WERI-Rb-1 (cell line): ENCODE results near the gene MMRN1.

Experiments
- DNase-seq: peaks from one replicate; pipeline ENCODE4 v3.0.0-alpha.2; 2020
- H3K27ac ChIP-seq: fragments of 250-450 bp; sonication (Bioruptor Pico); 2 replicates; pipeline ENCODE4 v1.5.1; 2020; ENCODE audit warnings: mild to moderate bottlenecking, moderate library complexity
- H3K27me3 ChIP-seq: fragments of 250-450 bp; sonication (Bioruptor Pico); 2 replicates; pipeline ENCODE4 v1.5.1; 2021; ENCODE audit warnings: mild to moderate bottlenecking, low read depth, moderate library complexity; ENCODE audit not compliant: insufficient read depth, severe bottlenecking
- H3K36me3 ChIP-seq: fragments of 250-450 bp; sonication (Bioruptor Pico); 2 replicates; pipeline ENCODE4 v1.5.1; 2020; ENCODE audit warnings: mild to moderate bottlenecking, moderate library complexity
- H3K4me3 ChIP-seq: 2 replicates; pipeline ENCODE4 v1.5.1; 2011; ENCODE audit warnings: low read depth, mild to moderate bottlenecking, control low read depth, low read length
- H3K9me3 ChIP-seq: fragments of 250-450 bp; sonication (Bioruptor Pico); 2 replicates; pipeline ENCODE4 v1.5.1; 2021; ENCODE audit warnings: mild to moderate bottlenecking, moderate library complexity; ENCODE audit not compliant: severe bottlenecking
- TF ChIP-seq, protein P1 (sequence below): IDR thresholded peaks from 2 replicates; pipeline ENCODE4 v1.5.1; 2011; ENCODE audit warnings: low read depth, mild to moderate bottlenecking, control low read depth, inconsistent platforms, low read length

MMRN1 gene

DNA sequence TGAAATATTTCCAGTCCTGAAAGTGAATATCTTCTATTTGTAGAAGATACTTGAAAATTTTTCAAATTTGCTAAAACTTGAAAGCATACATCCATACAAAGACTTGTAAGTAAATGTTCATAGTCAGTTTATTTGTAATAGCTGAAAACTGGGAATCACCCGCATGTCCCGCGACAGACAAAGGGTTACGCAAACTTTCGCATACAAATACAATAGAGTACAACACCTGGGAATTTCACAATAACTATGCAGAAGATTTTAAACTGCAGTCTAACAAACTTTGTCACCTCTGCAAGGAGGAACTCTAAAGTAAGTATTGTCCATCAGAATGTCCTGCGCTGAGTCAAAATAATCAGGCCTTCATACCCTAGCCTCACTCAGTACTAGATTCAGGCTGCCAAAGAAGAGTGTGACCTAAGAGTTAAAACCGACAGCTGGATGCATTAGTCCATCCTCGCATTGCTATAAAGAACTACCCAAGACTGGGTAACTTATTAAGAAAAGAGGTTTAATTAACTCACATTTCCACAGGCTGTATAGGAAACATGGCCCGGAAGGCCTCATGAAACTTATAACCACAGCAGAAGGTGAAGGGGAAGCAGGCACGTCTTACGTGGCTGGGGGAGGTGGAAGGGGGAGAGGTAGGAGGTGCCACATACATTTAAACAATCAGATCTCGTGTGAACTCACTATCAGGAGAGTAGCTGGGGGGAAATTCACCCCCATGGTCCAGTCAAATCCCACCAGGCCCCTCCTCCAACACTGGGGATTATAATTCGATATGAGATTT is 60.4 kb downstream of the MMRN1 start:
- no peak for DNase-seq
- TF ChIP-seq, protein P1, sequence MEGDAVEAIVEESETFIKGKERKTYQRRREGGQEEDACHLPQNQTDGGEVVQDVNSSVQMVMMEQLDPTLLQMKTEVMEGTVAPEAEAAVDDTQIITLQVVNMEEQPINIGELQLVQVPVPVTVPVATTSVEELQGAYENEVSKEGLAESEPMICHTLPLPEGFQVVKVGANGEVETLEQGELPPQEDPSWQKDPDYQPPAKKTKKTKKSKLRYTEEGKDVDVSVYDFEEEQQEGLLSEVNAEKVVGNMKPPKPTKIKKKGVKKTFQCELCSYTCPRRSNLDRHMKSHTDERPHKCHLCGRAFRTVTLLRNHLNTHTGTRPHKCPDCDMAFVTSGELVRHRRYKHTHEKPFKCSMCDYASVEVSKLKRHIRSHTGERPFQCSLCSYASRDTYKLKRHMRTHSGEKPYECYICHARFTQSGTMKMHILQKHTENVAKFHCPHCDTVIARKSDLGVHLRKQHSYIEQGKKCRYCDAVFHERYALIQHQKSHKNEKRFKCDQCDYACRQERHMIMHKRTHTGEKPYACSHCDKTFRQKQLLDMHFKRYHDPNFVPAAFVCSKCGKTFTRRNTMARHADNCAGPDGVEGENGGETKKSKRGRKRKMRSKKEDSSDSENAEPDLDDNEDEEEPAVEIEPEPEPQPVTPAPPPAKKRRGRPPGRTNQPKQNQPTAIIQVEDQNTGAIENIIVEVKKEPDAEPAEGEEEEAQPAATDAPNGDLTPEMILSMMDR: no peak
- Histone ChIP-seq H3K27ac (no peak overlapping the region), H3K27me3 (no peaks in the 10 kb centered on the region), H3K9me3 (no peaks in the 10 kb centered on the region), H3K36me3 (no peaks in the 10 kb centered on the region), H3K4me3 (no peak overlapping the region)

DNA sequence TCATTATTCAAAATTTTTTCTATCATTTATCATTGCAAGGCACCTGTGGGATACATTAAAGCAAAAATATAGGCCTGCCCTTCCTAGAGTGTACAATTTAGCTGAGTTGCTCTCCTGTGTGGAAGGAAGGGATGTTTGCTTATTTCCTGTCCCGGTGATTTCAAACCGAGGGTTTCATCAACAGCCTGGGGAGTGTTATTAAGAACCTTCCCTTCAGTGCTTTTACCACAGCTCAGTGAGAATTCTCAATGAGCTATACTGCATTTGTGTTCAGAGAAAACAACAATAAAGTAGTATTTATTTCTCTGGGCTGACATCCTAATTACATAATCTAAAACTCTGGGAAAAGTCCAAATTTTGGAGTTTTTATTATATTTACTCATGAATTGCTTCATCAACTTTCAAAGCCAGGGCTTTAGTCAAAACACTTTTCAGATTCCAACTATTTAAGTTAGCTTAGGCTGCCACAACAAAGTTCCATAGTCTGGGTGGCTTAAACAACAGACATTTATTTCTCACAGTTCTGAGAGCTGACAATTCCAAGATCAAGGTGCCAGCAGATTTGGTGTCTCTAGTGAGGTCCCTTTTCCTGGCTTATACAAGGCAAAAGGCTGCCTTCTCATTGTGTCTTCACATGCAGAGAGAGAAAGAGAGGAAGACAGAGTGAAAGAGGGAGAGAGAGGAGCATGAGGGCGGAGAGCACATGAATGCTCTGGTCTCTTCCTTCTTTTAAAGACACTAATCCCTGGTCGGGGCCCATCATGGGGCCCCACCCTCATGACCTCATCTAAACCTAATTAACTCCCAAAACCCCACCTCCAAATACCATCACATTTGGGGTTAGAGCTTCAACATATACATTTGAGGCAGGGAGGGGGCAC is 62.6 kb downstream of the MMRN1 start:
- TF ChIP-seq, protein P1: no peak
- Histone ChIP-seq H3K27ac (no peak overlapping the region), H3K9me3 (no peaks in the 10 kb centered on the region), H3K4me3 (no peak overlapping the region), H3K27me3 (no peaks in the 10 kb centered on the region), H3K36me3 (no peaks in the 10 kb centered on the region)
- no peak for DNase-seq

DNA sequence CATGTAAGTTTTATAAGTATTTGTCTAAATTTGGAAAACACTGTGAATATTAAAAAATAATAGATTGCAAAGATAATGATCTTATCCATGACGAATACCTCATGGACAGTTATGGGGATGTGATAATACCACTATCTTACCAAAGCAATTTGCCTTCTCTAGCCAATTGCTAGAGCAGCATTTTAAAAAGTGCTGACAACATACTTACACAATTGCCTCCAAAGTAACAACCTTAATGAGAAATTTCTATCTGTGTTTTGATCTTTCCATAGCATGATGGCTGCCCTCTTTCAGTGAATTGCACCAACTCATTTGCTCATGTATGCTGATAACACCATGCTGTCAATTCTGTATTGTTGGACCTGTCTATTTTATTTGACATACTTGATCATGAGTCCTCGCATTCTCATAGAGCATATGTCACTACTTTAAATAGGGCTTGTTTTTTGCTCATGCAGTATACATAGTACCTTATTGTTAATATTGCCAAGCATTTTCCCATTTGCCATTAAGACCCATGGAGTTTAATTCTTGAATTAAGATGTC is 87.2 kb downstream of the MMRN1 start:
- H3K4me3 ChIP-seq: no peak overlapping the region
- H3K27ac ChIP-seq: no peak overlapping the region
- TF ChIP-seq, protein P1: no peak
- H3K36me3 ChIP-seq: no peaks in the 10 kb centered on the region
- H3K27me3 ChIP-seq: no peaks in the 10 kb centered on the region
- DNase-seq: no peak
- no peaks in the 10 kb centered on the region for H3K9me3 ChIP-seq

DNA sequence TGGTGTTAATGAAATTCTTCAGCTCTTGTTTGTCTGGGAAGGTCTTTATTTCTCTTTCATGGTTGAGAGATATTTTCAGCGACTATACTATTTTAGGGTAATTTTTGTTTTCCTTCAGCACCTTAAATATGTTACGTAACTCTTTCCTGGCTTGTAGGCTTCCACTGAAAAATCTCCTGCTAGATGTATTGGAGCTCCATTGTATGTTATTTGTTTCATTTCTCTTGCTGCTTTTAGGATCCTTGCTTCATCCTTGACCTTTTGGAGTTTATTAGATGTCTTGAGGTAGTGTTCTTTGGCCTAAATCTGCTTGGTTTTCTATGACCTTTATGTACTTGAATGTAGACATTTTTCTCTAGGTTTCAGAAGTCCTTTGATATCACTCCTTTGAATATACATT is 93.6 kb downstream of the MMRN1 start:
- Histone ChIP-seq H3K4me3 (no peak overlapping the region), H3K36me3 (no peaks in the 10 kb centered on the region), H3K27me3 (no peaks in the 10 kb centered on the region), H3K27ac (no peak overlapping the region), H3K9me3 (peaks cover 3% of the 10 kb centered on the region)
- DNase-seq: no peak
- TF ChIP-seq, protein P1: no peak

DNA sequence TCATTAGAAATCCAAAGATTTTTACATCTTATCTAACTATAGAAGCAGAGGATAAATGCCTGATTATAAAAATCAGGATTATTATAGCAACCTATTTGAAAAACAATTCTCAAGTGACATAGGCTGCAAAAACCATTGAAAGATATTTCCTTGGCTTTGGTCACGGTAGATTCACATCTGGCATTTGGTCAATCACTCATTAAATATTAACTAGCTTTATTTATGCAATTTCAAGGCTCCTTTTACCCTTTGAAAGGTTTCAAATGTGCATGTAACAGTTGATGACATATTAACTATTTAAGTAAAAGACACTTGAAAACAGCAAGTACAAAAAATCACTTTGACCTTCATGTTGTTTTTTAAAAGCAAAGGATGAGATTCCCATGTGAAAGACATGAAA is 98.1 kb downstream of the MMRN1 start:
- peaks cover 3% of the 10 kb centered on the region for H3K9me3 ChIP-seq
- H3K27me3 ChIP-seq: no peaks in the 10 kb centered on the region
- no peak overlapping the region for H3K4me3 ChIP-seq
- no peak for DNase-seq
- H3K36me3 ChIP-seq: no peaks in the 10 kb centered on the region
- TF ChIP-seq, protein P1: no peak
- H3K27ac ChIP-seq: no peak overlapping the region
